CD4-positive, alpha-beta T cell (primary cell): Measurements from ENCODE around the gene ERN1. TPM values are rescaled to one million over a fixed set of nuclear protein-coding genes. Genes with fewer than 3 reads are reported as not detected.

ENCODE experiments used
- ATAC-seq: fragments of 200-7000 bp; cut with Tn5 transposase; one replicate; pipeline ENCODE4 v1.10.0; 2022; ENCODE audit warnings: mild to moderate bottlenecking; ENCODE audit not compliant: poor library complexity
- CTCF ChIA-PET: fragments of 350-600 bp; sonication (Branson Sonifier 250); formaldehyde crosslinking; loops from one replicate; lab custom pipeline; 2021; ENCODE audit warnings: antibody characterized with exemption, inconsistent platforms; lab: Charles Lee
- POLR2A ChIA-PET: fragments of 350-600 bp; sonication (Branson Sonifier 250); formaldehyde crosslinking; loops from one replicate; lab custom pipeline; 2021; ENCODE audit warnings: antibody characterized with exemption, inconsistent platforms; lab: Charles Lee
- DNase-seq, 14 experiments: peaks; one replicate each; pipeline ENCODE4 v3.0.0-alpha.2; 2013 to 2020; ENCODE audit warnings: mixed read lengths in 2 of 14
- H3K27ac ChIP-seq, 2 donors: one replicate each; pipeline versions ENCODE4 v1.5.1 to v1.7.0; 2013; ENCODE audit warnings: low read length in 2 of 2, low read depth in 1 of 2, mild to moderate bottlenecking in 1 of 2
- H3K27me3 ChIP-seq, 2 experiments: 1 replicate in 1 of 2; 2 replicates in 1 of 2; pipeline versions ENCODE4 v1.6.1 to v1.7.0; 2013; ENCODE audit warnings: low read length in 2 of 2, control low read depth in 1 of 2, mild to moderate bottlenecking in 1 of 2, moderate library complexity in 1 of 2; ENCODE audit not compliant: insufficient read depth in 2 of 2, control insufficient read depth in 1 of 2
- H3K36me3 ChIP-seq: one replicate; pipeline ENCODE4 v1.6.1; 2013; ENCODE audit warnings: low read length, control low read depth; ENCODE audit not compliant: insufficient read depth
- H3K4me1 ChIP-seq: one replicate; pipeline ENCODE4 v1.6.1; 2013; ENCODE audit warnings: low read length, control low read depth; ENCODE audit not compliant: insufficient read depth
- H3K4me3 ChIP-seq: one replicate; pipeline ENCODE4 v1.5.1; 2013; ENCODE audit warnings: mild to moderate bottlenecking, low read length, moderate library complexity
- H3K9me3 ChIP-seq, 2 experiments: 1 replicate in 1 of 2; 2 replicates in 1 of 2; pipeline versions ENCODE4 v1.6.1 to v1.7.0; 2013; ENCODE audit warnings: low read length in 2 of 2, mild to moderate bottlenecking in 2 of 2, control low read depth in 1 of 2, moderate library complexity in 1 of 2; ENCODE audit not compliant: control insufficient read depth in 1 of 2, insufficient read depth in 1 of 2
- H3K27ac Mint-ChIP-seq: one replicate; pipeline ENCODE4 v1.8.0; 2020; ENCODE audit warnings: mixed read lengths
- H3K27me3 Mint-ChIP-seq: one replicate; pipeline ENCODE4 v1.8.0; 2021; ENCODE audit warnings: mixed read lengths
- H3K36me3 Mint-ChIP-seq: one replicate; pipeline ENCODE4 v1.8.0; 2021; ENCODE audit warnings: low read depth, mixed read lengths
- H3K4me1 Mint-ChIP-seq: one replicate; pipeline ENCODE4 v1.8.0; 2021; ENCODE audit warnings: low read depth, mixed read lengths
- H3K4me3 Mint-ChIP-seq: one replicate; pipeline ENCODE4 v1.8.0; 2020; ENCODE audit warnings: mild to moderate bottlenecking, mixed read lengths
- H3K9me3 Mint-ChIP-seq: one replicate; pipeline ENCODE4 v1.8.0; 2020; ENCODE audit warnings: mixed read lengths
- intact Hi-C, 2 experiments: fragments of 100-400 bp; cut with DNase I in 1 of 2; cut with micrococcal nuclease in 1 of 2; formaldehyde crosslinking; loops; one replicate each; pipeline versions ENCODE4 v1.15.1 to v1.9.0; 2023 to 2025; cut with DNase I, micrococcal nuclease
- total RNA-seq, 174 experiments: library from RNA in 2 of 174; stranded (reverse) in 2 of 174; gene quantifications; one replicate each; pipeline ENCODE4 v1.2.3 and lab custom pipeline; 2021 to 2026
- TF ChIP-seq, protein P1 (sequence below): fragments of 200-600 bp; IDR thresholded peaks from one replicate; pipeline ENCODE4 v1.8.0; 2022; ENCODE audit warnings: antibody characterized with exemption, mild to moderate bottlenecking

ERN1 gene
- total RNA-seq, 2 experiments from 2014 or later = 62.7 to 67.8 TPM

DNA sequence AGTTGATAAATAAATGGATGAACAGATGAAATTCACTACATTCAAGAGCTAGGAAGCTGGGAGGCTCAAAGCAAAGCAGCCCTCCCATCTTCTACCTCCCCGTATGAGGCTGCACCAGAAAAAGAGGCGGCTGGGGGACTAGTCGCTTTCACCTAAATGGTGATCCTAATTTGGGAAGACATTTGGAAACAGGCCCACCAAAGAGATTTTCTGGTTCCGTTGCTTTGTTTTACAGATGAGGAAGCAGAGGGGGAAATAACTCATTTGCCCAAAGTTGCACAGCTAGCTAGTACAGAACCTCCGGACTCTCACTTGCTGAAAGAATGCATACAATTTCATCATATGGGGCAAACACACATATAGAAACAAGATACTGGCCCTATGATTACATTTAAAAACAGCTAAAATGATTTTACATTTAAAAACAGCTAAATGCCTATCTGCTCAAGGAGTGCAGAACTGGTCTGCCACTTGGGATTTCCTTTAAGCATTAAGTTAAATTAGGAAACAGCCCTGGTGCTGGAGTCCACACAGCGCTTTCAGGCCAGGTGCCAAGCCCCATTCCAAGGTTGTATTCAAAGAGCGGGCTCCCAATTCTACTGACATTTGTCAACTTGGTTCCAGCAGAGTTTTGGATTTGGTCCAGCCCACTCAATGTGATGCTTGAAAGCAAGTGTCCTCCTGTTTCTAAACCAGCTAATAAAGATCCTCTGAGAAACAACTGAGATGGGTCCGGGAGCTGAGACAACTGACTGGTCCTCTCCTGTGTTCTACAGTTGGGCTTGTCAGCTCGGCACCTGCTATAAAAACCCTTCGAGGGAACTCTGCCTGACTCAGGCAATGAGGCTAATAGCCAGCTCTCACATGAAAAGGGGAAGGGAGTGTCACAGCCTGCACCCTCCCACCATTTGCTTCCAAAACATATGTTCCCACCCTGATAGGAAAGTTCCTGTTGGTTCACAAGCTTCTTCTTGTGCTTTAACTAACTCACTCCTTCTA is 11.7 kb downstream of the ERN1 start:
- Histone ChIP-seq H3K36me3 (peaks cover 9% of the 10 kb centered on the region), H3K27me3 (no peaks in the 10 kb centered on the region), H3K4me1 (peaks cover 73% of the 10 kb centered on the region), H3K9me3 (no peaks in the 10 kb centered on the region), H3K4me3 (no peak overlapping the region), H3K27ac (no peak overlapping the region)
- H3K36me3 Mint-ChIP-seq = peaks cover 17% of the 10 kb centered on the region
- peak in 2 of 14 experiments; percentile 44 to 49 for DNase-seq
- H3K27me3 Mint-ChIP-seq = no peaks in the 10 kb centered on the region
- peaks cover 67% of the 10 kb centered on the region for H3K4me1 Mint-ChIP-seq
- TF ChIP-seq, protein P1, sequence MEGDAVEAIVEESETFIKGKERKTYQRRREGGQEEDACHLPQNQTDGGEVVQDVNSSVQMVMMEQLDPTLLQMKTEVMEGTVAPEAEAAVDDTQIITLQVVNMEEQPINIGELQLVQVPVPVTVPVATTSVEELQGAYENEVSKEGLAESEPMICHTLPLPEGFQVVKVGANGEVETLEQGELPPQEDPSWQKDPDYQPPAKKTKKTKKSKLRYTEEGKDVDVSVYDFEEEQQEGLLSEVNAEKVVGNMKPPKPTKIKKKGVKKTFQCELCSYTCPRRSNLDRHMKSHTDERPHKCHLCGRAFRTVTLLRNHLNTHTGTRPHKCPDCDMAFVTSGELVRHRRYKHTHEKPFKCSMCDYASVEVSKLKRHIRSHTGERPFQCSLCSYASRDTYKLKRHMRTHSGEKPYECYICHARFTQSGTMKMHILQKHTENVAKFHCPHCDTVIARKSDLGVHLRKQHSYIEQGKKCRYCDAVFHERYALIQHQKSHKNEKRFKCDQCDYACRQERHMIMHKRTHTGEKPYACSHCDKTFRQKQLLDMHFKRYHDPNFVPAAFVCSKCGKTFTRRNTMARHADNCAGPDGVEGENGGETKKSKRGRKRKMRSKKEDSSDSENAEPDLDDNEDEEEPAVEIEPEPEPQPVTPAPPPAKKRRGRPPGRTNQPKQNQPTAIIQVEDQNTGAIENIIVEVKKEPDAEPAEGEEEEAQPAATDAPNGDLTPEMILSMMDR = no peak
- H3K27ac Mint-ChIP-seq = peak overlapping the region; percentile 35
- ChIA-PET CTCF (interaction anchor here (0.8 to 2.7 kb wide), 5 partner anchors 16 to 199 kb away, joined by 3 to 7 read pairs (median 3); no protein-coding TSS in a partner anchor), POLR2A (interaction anchor here (1.1 to 4.0 kb wide), 3 partner anchors 12 to 36 kb away, joined by 3 to 12 read pairs (median 4); partner anchors contain the start of gene ERN1)
- H3K9me3 Mint-ChIP-seq = no peaks in the 10 kb centered on the region
- ATAC-seq = no peak
- intact Hi-C loops = no loop called here
- no peak overlapping the region for H3K4me3 Mint-ChIP-seq

DNA sequence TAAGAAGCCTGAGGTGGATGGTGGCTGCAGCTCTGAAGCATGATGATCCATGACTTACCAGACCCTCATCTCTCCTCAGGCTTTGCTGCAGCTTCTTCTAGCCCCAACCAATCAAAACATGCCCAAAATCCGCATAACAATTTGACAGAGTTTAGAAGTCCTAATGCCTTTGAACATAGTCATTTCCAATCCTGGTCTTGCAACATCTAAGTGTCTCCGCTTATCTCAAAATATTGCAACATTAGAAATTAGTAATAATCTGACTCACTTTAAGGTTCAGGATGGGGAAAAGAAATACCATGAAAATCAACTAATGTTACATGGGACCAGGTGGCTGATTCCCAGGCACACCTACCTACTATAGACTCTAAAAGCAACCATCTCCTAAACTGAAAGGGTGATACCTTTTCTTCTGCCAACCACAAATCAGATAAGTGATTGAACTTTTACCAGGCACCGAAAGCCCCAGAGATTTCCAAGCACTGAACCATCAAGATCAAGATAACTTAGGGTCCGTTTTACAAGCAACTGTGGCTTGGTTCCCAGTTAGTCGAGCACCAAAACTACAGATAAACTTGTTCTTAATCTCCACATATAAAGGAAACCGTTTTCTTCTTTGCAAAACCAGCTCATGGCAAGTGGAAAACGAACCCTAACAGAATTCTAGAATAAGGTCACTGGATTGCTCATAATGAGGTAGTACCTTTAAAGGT is 14.0 kb downstream of the ERN1 start:
- peaks cover 61% of the 10 kb centered on the region for H3K4me1 Mint-ChIP-seq
- TF ChIP-seq, protein P1 = no peak
- peak overlapping the region; percentile 57 for H3K4me3 Mint-ChIP-seq
- POLR2A ChIA-PET = interaction anchor here (0.5 to 4.0 kb wide), 10 partner anchors 9 to 63 kb away, joined by 3 to 12 read pairs (median 3); partner anchors contain the start of gene ERN1
- H3K36me3 Mint-ChIP-seq = peaks cover 20% of the 10 kb centered on the region
- peaks cover 63% of the 10 kb centered on the region for H3K4me1 ChIP-seq
- H3K27me3 Mint-ChIP-seq = no peaks in the 10 kb centered on the region
- no peak for ATAC-seq
- peak overlapping the region; percentile 69 for H3K27ac Mint-ChIP-seq
- peaks cover 16% of the 10 kb centered on the region for H3K36me3 ChIP-seq
- H3K9me3 ChIP-seq = no peaks in the 10 kb centered on the region
- H3K27me3 ChIP-seq = no peaks in the 10 kb centered on the region
- CTCF ChIA-PET = interaction anchor here (1.0 to 1.2 kb wide), 2 partner anchors 87 to 90 kb away, joined by 3 read pairs; no protein-coding TSS in a partner anchor
- no peak overlapping the region for H3K4me3 ChIP-seq
- intact Hi-C loops = no loop called here
- peak in 1 of 14 experiments; percentile 45 for DNase-seq
- no peak overlapping the region for H3K27ac ChIP-seq
- no peaks in the 10 kb centered on the region for H3K9me3 Mint-ChIP-seq

DNA sequence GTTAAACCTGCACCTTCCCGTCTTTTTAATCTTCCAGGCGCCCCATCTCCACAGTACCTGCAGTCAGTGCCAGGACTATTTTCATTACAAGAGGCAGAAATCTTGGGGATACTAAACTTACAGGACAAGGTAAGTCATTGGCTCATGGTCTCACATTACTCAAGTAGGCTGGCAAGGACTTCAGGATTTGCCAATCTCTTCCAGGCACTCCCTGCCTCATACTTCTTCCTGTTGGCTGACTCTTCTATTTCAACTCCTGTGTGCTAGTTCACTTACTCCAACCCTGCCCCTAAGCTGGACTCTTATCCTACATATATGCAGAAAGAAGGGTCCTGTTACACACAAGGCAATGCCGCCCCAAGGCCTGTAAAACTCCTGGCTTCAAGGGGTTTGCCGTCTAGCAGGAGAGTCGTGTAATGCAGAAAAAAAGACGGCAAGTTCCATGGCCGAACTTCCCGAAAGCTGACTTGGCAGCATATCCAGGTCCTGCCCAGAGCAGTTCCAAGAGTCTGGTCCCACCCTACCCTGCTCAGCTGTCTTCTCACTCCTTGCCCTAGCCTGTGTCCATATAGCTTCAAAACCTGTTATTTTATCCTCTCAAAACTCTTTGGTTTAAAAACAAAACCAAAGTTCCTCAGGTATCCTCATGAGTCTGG is 14.8 kb downstream of the ERN1 start:
- H3K9me3 Mint-ChIP-seq = no peaks in the 10 kb centered on the region
- DNase-seq (no peak), ATAC-seq (no peak)
- Histone ChIP-seq H3K36me3 (peaks cover 16% of the 10 kb centered on the region), H3K27me3 (no peaks in the 10 kb centered on the region), H3K4me3 (no peak overlapping the region), H3K9me3 (no peaks in the 10 kb centered on the region), H3K27ac (no peak overlapping the region), H3K4me1 (peaks cover 61% of the 10 kb centered on the region)
- CTCF ChIA-PET = interaction anchor here (0.8 to 1.5 kb wide), 3 partner anchors 51 to 90 kb away, joined by 3 to 6 read pairs (median 3); no protein-coding TSS in a partner anchor
- no peak overlapping the region for H3K4me3 Mint-ChIP-seq
- intact Hi-C loops = no loop called here
- POLR2A ChIA-PET = interaction anchor here (0.5 to 2.2 kb wide), 8 partner anchors 9 to 63 kb away, joined by 3 to 10 read pairs (median 3); partner anchors contain the start of gene ERN1
- H3K4me1 Mint-ChIP-seq = peaks cover 61% of the 10 kb centered on the region
- no peaks in the 10 kb centered on the region for H3K27me3 Mint-ChIP-seq
- peaks cover 23% of the 10 kb centered on the region for H3K36me3 Mint-ChIP-seq
- TF ChIP-seq, protein P1 = no peak
- peak overlapping the region; percentile 69 for H3K27ac Mint-ChIP-seq
